Measurements from ENCODE around the gene MGLL. TPM values are rescaled to one million over a fixed set of nuclear protein-coding genes. Genes with fewer than 3 reads are reported as not detected.
A peak's percentile ranks its signal among the peaks of the same experiment; 100 is the strongest.

The MGLL gene
- total RNA-seq, 1 experiment from 2014 or later = 6.8 TPM

DNA sequence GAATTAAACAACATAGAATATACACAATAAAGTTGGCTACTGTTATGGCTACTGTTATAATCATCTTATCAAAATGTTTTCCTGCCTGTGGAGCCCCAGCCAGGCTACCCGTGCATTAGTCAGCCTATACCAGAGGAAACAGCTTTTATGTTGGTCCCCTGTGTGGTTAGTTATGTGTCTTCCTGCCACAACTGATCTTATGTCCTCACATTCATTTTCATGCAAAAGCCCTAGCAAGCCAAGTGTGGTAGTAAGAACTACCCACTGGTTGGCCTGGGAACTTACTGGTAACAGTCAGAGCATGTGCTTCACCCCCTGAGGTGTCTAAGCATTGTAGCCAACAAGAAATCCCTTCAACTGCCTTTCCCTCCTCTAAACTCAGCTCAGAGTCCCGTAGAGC, 21.8 kb downstream of the MGLL start (continued):
- TF ChIP-seq POLR2AphosphoS5 (IDR thresholded peaks at IDR 0.05; ENCODE audit: low read depth, low read length) = no peak

DNA sequence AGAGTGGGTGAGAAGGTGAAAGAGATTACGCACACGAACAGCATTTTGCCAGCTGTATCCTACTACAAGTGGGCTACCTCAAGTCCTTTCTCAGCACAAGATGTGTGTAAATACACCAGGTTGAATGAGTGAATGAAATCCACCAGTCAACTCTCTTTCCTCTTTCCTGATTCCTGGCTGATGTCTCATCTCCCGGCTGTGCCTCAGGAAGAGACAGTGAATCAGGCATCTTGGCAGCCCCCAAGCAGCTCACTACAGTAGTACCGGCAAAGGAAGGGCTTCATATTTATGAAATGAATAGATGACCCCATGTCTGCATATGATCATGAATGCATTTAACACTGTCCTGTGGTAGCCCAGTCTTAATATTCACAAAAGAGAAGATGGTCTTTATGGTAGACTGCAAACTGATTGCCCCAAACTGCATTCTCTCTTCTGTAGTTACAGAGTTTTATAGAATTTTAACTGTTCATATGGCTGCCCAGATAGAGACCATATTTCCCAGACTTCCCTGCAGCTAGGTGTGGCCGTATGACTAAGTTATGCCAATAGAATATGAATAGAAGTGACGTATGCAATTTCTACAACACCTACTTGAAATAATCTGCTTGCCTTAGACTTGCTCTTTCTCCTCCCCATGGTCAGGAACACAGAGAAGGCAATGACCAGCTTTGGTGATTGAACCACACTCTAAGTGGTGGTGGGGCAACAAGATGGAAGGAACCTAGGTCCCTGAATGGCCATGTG, 22.7 kb downstream of the MGLL start:
- DNase-seq (ENCODE audit: low read depth, low spot score) (peak; percentile 53), ATAC-seq (0 out of 2 replicates have a peak, but pooled peaks have one; percentile 24)
- no peaks in the 10 kb centered on the region for H3K36me3 ChIP-seq (ENCODE audit: control insufficient read depth in 1 of 2, insufficient read depth in 2 of 2, low read length in 2 of 2)
- peak overlapping the region; percentile 44 for H2AFZ ChIP-seq (ENCODE audit: low read depth, low read length, poor library complexity, severe bottlenecking)
- no peak for TF ChIP-seq EGR1 (IDR thresholded peaks at IDR 0.05; ENCODE audit: low read depth)
- TF ChIP-seq SP1 (IDR thresholded peaks at IDR 0.05; ENCODE audit: low read depth) = peak; percentile 72
- TF ChIP-seq, protein P1, sequence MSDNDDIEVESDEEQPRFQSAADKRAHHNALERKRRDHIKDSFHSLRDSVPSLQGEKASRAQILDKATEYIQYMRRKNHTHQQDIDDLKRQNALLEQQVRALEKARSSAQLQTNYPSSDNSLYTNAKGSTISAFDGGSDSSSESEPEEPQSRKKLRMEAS (IDR thresholded peaks at IDR 0.05) = no peak
- no peak for TF ChIP-seq POLR2A (IDR thresholded peaks at IDR 0.05; ENCODE audit: borderline replicate concordance, extremely low read depth, insufficient read depth, insufficient read length)
- TF ChIP-seq CBX3 (IDR thresholded peaks at IDR 0.05; ENCODE audit: low read depth) = peak; percentile 45; the same call in 1 of the 2 replicates
- TF ChIP-seq ZFX (IDR thresholded peaks at IDR 0.05) = no peak
- TF ChIP-seq ZNF274 (IDR thresholded peaks at IDR 0.05; ENCODE audit: low read depth, low read length) = no peak
- TF ChIP-seq, protein P2, sequence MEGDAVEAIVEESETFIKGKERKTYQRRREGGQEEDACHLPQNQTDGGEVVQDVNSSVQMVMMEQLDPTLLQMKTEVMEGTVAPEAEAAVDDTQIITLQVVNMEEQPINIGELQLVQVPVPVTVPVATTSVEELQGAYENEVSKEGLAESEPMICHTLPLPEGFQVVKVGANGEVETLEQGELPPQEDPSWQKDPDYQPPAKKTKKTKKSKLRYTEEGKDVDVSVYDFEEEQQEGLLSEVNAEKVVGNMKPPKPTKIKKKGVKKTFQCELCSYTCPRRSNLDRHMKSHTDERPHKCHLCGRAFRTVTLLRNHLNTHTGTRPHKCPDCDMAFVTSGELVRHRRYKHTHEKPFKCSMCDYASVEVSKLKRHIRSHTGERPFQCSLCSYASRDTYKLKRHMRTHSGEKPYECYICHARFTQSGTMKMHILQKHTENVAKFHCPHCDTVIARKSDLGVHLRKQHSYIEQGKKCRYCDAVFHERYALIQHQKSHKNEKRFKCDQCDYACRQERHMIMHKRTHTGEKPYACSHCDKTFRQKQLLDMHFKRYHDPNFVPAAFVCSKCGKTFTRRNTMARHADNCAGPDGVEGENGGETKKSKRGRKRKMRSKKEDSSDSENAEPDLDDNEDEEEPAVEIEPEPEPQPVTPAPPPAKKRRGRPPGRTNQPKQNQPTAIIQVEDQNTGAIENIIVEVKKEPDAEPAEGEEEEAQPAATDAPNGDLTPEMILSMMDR (IDR thresholded peaks at IDR 0.05 in 2 of 3, conservative IDR thresholded peaks at IDR 0.05 in 1 of 3; ENCODE audit: borderline replicate concordance in 1 of 3, insufficient read depth in 1 of 3, low read depth in 2 of 3, low read length in 2 of 3) = no peak
- TF ChIP-seq FOSL1 (IDR thresholded peaks at IDR 0.05; ENCODE audit: low read depth) = peak; percentile 81
- TF ChIP-seq SRF (IDR thresholded peaks at IDR 0.05; ENCODE audit: low read depth) = no peak
- TF ChIP-seq POLR2AphosphoS5 (IDR thresholded peaks at IDR 0.05; ENCODE audit: low read depth, low read length) = peak; percentile 23; the same call in 1 of the 2 replicates
- peak; percentile 41; the same call in 1 of the 2 replicates for TF ChIP-seq CEBPB (IDR thresholded peaks at IDR 0.05; ENCODE audit: low read depth)
- no peak for TF ChIP-seq RAD21 (IDR thresholded peaks at IDR 0.05; ENCODE audit: low read depth)
- no peak for TF ChIP-seq SIN3A (IDR thresholded peaks at IDR 0.05; ENCODE audit: low read depth)
- TF ChIP-seq EZH2phosphoT487 (IDR thresholded peaks at IDR 0.05; ENCODE audit: borderline replicate concordance) = no peak
- TF ChIP-seq, protein P3, sequence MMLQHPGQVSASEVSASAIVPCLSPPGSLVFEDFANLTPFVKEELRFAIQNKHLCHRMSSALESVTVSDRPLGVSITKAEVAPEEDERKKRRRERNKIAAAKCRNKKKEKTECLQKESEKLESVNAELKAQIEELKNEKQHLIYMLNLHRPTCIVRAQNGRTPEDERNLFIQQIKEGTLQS (IDR thresholded peaks at IDR 0.05) = no peak
- peak; percentile 80 for TF ChIP-seq JUND (IDR thresholded peaks at IDR 0.05)
- no peak for TF ChIP-seq ELF1 (IDR thresholded peaks at IDR 0.05; ENCODE audit: borderline replicate concordance, low read depth)
- TF ChIP-seq, protein P4, sequence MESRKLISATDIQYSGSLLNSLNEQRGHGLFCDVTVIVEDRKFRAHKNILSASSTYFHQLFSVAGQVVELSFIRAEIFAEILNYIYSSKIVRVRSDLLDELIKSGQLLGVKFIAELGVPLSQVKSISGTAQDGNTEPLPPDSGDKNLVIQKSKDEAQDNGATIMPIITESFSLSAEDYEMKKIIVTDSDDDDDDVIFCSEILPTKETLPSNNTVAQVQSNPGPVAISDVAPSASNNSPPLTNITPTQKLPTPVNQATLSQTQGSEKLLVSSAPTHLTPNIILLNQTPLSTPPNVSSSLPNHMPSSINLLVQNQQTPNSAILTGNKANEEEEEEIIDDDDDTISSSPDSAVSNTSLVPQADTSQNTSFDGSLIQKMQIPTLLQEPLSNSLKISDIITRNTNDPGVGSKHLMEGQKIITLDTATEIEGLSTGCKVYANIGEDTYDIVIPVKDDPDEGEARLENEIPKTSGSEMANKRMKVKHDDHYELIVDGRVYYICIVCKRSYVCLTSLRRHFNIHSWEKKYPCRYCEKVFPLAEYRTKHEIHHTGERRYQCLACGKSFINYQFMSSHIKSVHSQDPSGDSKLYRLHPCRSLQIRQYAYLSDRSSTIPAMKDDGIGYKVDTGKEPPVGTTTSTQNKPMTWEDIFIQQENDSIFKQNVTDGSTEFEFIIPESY (IDR thresholded peaks at IDR 0.05; ENCODE audit: extremely low read depth, insufficient replicate concordance, low read length) = no peak
- H3K79me2 ChIP-seq (ENCODE audit: insufficient read depth, low read length) = no peaks in the 10 kb centered on the region
- ChIA-PET RAD21 (ENCODE audit: low non-redundant PET in 1 of 2, low total read pairs in 2 of 2, uncharacterized antibody in 2 of 2, unreplicated experiment in 2 of 2) (no interaction called here), CTCF (no interaction called here), POLR2A (interaction anchor here (1.1 kb wide), 1 partner anchor 18 kb away, joined by 4 read pairs; no protein-coding TSS in a partner anchor)
- peaks cover 6 to 59% of the 10 kb centered on the region in 2 experiments; a peak in 3 of 4 replicates for H3K4me1 ChIP-seq (ENCODE audit: control insufficient read depth in 1 of 2, insufficient read depth in 2 of 2, low read length in 2 of 2)
- H3K27ac ChIP-seq (ENCODE audit: low read depth, low read length) = no peak overlapping the region
- peak overlapping the region in 1 of 2 experiments; percentile 16; a peak in 1 of 4 replicates for H3K4me3 ChIP-seq (replicated peaks in 1 of 2; ENCODE audit: low read depth in 1 of 2, low read length in 2 of 2)
- BruUV-seq (replicated peaks) = no TSS peak
- no peaks in the 10 kb centered on the region for H3K9me2 ChIP-seq (ENCODE audit: insufficient read depth)
- H3K27me3 ChIP-seq (ENCODE audit: insufficient read depth, low read length) = no peaks in the 10 kb centered on the region
- no peaks in the 10 kb centered on the region for H3K9me3 ChIP-seq (ENCODE audit: control insufficient read depth in 1 of 2, insufficient read depth in 1 of 2, low read depth in 1 of 2, low read length in 2 of 2)
- intact Hi-C loops (cut with micrococcal nuclease) = no loop called here
- peak overlapping the region; percentile 26 for H3K9ac ChIP-seq (ENCODE audit: low read length)
- peak overlapping the region; percentile 58 for H3K4me2 ChIP-seq (ENCODE audit: low read length)
- no peaks in the 10 kb centered on the region for H4K20me1 ChIP-seq (ENCODE audit: insufficient read depth)
